Endothelial cell of umbilical vein (primary cell): Measurements from ENCODE around the gene AKT3.

Experiments
- POLR2A ChIP-seq: IDR thresholded peaks from 2 replicates; pipeline ENCODE4 v1.6.1; 2012; ENCODE audit warnings: low read depth, mild to moderate bottlenecking, control low read depth, low read length
- TF ChIP-seq, protein P1 (sequence below), 2 donors: IDR thresholded peaks; 1 replicate in 1 of 2; 2 replicates in 1 of 2; pipeline ENCODE4 v1.5.1; 2011; ENCODE audit warnings: low read length in 2 of 2, mild to moderate bottlenecking in 2 of 2, moderate library complexity in 2 of 2, control low read depth in 1 of 2, inconsistent platforms in 1 of 2, low read depth in 1 of 2; ENCODE audit not compliant: insufficient read depth in 1 of 2; ENCODE audit errors: extremely low read depth in 1 of 2
- TF ChIP-seq, protein P2 (sequence below): IDR thresholded peaks from 2 replicates; pipeline ENCODE4 v1.6.1; 2011; ENCODE audit not compliant: insufficient read depth, insufficient read length

DNA sequence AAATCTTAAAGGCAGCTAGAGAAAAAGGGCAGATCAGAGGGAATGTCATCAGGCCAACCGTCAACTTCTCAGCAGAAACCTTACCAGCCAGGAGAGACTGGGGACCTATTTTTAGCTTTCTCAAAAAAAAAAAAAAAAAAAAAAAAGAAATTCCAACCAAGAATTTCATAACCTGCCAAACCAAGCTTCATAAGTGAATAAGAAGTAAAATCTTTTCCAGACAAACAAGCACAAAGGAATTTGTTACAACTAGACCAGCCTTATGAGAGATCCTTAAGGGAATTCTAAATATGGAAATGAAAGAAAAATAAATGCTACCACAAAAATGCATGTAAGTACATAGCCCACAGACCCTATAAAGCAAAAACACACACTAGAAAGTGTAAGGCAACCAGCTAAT is 267.7 kb downstream of the AKT3 start:
- TF ChIP-seq, protein P1, sequence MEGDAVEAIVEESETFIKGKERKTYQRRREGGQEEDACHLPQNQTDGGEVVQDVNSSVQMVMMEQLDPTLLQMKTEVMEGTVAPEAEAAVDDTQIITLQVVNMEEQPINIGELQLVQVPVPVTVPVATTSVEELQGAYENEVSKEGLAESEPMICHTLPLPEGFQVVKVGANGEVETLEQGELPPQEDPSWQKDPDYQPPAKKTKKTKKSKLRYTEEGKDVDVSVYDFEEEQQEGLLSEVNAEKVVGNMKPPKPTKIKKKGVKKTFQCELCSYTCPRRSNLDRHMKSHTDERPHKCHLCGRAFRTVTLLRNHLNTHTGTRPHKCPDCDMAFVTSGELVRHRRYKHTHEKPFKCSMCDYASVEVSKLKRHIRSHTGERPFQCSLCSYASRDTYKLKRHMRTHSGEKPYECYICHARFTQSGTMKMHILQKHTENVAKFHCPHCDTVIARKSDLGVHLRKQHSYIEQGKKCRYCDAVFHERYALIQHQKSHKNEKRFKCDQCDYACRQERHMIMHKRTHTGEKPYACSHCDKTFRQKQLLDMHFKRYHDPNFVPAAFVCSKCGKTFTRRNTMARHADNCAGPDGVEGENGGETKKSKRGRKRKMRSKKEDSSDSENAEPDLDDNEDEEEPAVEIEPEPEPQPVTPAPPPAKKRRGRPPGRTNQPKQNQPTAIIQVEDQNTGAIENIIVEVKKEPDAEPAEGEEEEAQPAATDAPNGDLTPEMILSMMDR (IDR thresholded peaks at IDR 0.05; ENCODE audit: extremely low read depth in 1 of 2, insufficient read depth in 1 of 2, low read depth in 1 of 2, low read length in 2 of 2), result no peak
- TF ChIP-seq, protein P2, sequence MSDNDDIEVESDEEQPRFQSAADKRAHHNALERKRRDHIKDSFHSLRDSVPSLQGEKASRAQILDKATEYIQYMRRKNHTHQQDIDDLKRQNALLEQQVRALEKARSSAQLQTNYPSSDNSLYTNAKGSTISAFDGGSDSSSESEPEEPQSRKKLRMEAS, result no peak
- TF ChIP-seq POLR2A, result no peak
